K562 (cell line): ENCODE measurements around the gene JPT2. TPM values are rescaled to one million over a fixed set of nuclear protein-coding genes. Genes with fewer than 3 reads are reported as not detected.

ENCODE experiments used
- ATAC-seq: fragments of 200-7000 bp; cut with Tn5 transposase; 3 replicates; pipeline ENCODE4 v1.9.1; 2020; ENCODE audit warnings: moderate library complexity
- BruUV-seq: library from RNA; stranded (reverse); fragments of 400-500 nt; replicated peaks from 2 replicates; lab custom pipeline; 2021; lab: Mats Ljungman, UMichigan
- CTCF ChIA-PET: fragments of 300-600 bp; formaldehyde crosslinking; extraction: SDS; loops from one replicate; lab custom pipeline; 2021; ENCODE audit warnings: low intra/inter-chr PET ratio; lab: Yijun Ruan, JAX
- POLR2A ChIA-PET: fragments of 300-600, 350-650 bp; sonication (Branson Sonifier 250); formaldehyde crosslinking; extraction: SDS; loops from one replicate; lab custom pipeline; 2021; ENCODE audit warnings: antibody characterized with exemption, inconsistent platforms; lab: Yijun Ruan, JAX
- DNase-seq, 4 experiments: peaks; one replicate each; pipeline versions ENCODE4 v3.0.0 to v3.0.0-alpha.2; 2011 to 2018; ENCODE audit warnings: low spot score in 3 of 4, mixed read lengths in 3 of 4; ENCODE audit errors: extremely low read depth in 1 of 4
- FAIRE-seq: peaks from 2 replicates; lab custom pipeline; 2011; peaks lifted over from hg19 to GRCh38; lab: Jason Lieb, UNC
- H2AFZ ChIP-seq: 2 replicates; pipeline ENCODE4 v1.6.0; 2011; ENCODE audit warnings: low read depth, low read length, control low read depth, inconsistent platforms
- H3K27ac ChIP-seq: fragments of 200-600 bp; 3 replicates; pipeline ENCODE4 v1.8.0; 2011; ENCODE audit warnings: low read depth, mild to moderate bottlenecking, control low read depth, inconsistent platforms, low read length, moderate library complexity, mixed read lengths; ENCODE audit errors: extremely low read depth
- H3K27me3 ChIP-seq, 2 experiments: fragments of 300-600 bp in 1 of 2; 2 replicates in 1 of 2; 3 replicates in 1 of 2; pipeline versions ENCODE4 v1.6.0 to v1.8.0; 2011; ENCODE audit warnings: inconsistent platforms in 2 of 2, low read length in 2 of 2, mild to moderate bottlenecking in 1 of 2, mixed read lengths in 1 of 2, moderate library complexity in 1 of 2; ENCODE audit not compliant: control insufficient read depth in 2 of 2, insufficient read depth in 2 of 2
- H3K36me3 ChIP-seq: fragments of 300-600 bp; 3 replicates; pipeline ENCODE4 v1.8.0; 2011; ENCODE audit warnings: mild to moderate bottlenecking, low read length, inconsistent platforms; ENCODE audit not compliant: control insufficient read depth, insufficient read depth
- H3K4me1 ChIP-seq, 2 experiments: fragments of 200-600 bp in 1 of 2; replicated peaks in 1 of 2; 2 replicates in 1 of 2; 3 replicates in 1 of 2; pipeline versions ENCODE4 v1.5.1 to v1.8.0; 2011; ENCODE audit warnings: inconsistent platforms in 2 of 2, low read length in 2 of 2, mild to moderate bottlenecking in 1 of 2, mixed read lengths in 1 of 2, moderate library complexity in 1 of 2; ENCODE audit not compliant: control insufficient read depth in 2 of 2, insufficient read depth in 2 of 2
- H3K4me2 ChIP-seq: 2 replicates; pipeline ENCODE4 v1.6.1; 2011; ENCODE audit warnings: low read length, control low read depth, inconsistent platforms, mixed read lengths; ENCODE audit not compliant: insufficient read depth
- H3K4me3 ChIP-seq: fragments of 200-600 bp; sonication (generic), shearing (Covaris generic); 2 replicates; pipeline ENCODE4 v1.5.1; 2016; ENCODE audit warnings: control low read depth, inconsistent platforms
- H3K79me2 ChIP-seq: fragments of 200-600 bp; 3 replicates; pipeline ENCODE4 v1.8.0; 2011; ENCODE audit warnings: low read length, inconsistent platforms; ENCODE audit not compliant: control insufficient read depth, insufficient read depth
- H3K9ac ChIP-seq, 2 experiments: 2 replicates each; pipeline versions ENCODE4 v1.6.0 to v1.6.1; 2011; ENCODE audit warnings: low read depth in 2 of 2, low read length in 2 of 2, control low read depth in 1 of 2, inconsistent platforms in 1 of 2, mild to moderate bottlenecking in 1 of 2, mixed read lengths in 1 of 2; ENCODE audit not compliant: insufficient read depth in 1 of 2
- H3K9me1 ChIP-seq: one replicate; pipeline ENCODE4 v1.6.0; 2011; ENCODE audit warnings: inconsistent platforms, mild to moderate bottlenecking, low read length, moderate library complexity; ENCODE audit not compliant: control insufficient read depth, insufficient read depth
- H3K9me3 ChIP-seq: replicated peaks from 2 replicates; pipeline ENCODE4 v1.5.1; 2011; ENCODE audit warnings: low read depth, low read length, inconsistent platforms; ENCODE audit not compliant: control insufficient read depth, insufficient read depth
- H4K20me1 ChIP-seq: replicated peaks from 2 replicates; pipeline ENCODE4 v1.6.1; 2011; ENCODE audit warnings: low read length, inconsistent platforms, mixed read lengths; ENCODE audit not compliant: control insufficient read depth, insufficient read depth
- BRD4 ChIP-seq: fragments of 200-600 bp; sonication (generic); IDR thresholded peaks from 2 replicates; pipeline ENCODE4 v1.6.1; 2017; ENCODE audit warnings: inconsistent platforms
- DIDO1 ChIP-seq: fragments of 450-650 bp; IDR thresholded peaks from 2 replicates; pipeline ENCODE4 v1.6.1; 2016; ENCODE audit warnings: low read depth, missing biosample characterization, missing genetic modification characterization
- MTA1 ChIP-seq: fragments of 450-650 bp; IDR thresholded peaks from 2 replicates; pipeline ENCODE4 v1.6.1; 2017; ENCODE audit warnings: borderline replicate concordance
- POLR2G ChIP-seq: fragments of 200-400 bp; formaldehyde crosslinking; IDR thresholded peaks from 2 replicates; pipeline ENCODE4 v1.6.1; 2017; ENCODE audit warnings: low read depth, mild to moderate bottlenecking, antibody characterized with exemption, low read length, moderate library complexity
- RHOXF2B ChIP-seq: fragments of 250-450 bp; sonication (Bioruptor Pico); conservative IDR thresholded peaks from 2 replicates; pipeline ENCODE4 v1.5.1; 2021
- RNF2 ChIP-seq: sonication (generic); IDR thresholded peaks from 2 replicates; pipeline ENCODE4 v1.6.1; 2016
- STAT5A ChIP-seq: IDR thresholded peaks from 2 replicates; pipeline ENCODE4 v1.6.1; 2012; ENCODE audit warnings: low read length, inconsistent platforms, borderline replicate concordance
- ZFP1 ChIP-seq: fragments of 450-650 bp; formaldehyde crosslinking; IDR thresholded peaks from 2 replicates; pipeline ENCODE4 v1.4.0; 2020; ENCODE audit warnings: mild to moderate bottlenecking, mixed read lengths
- ZKSCAN1 ChIP-seq: fragments of 150-350 bp; IDR thresholded peaks from 2 replicates; pipeline ENCODE4 v1.6.1; 2016; ENCODE audit warnings: low read depth, low read length
- ZNF232 ChIP-seq: sonication (generic); formaldehyde crosslinking; IDR thresholded peaks from 2 replicates; pipeline ENCODE4 v1.8.0; 2022; ENCODE audit warnings: mild to moderate bottlenecking, missing genetic modification reagents
- ZNF551 ChIP-seq: fragments of 250-450 bp; sonication (Bioruptor Pico); IDR thresholded peaks from 2 replicates; pipeline ENCODE4 v1.5.0; 2021; ENCODE audit warnings: mild to moderate bottlenecking, moderate library complexity
- ZNF584 ChIP-seq: fragments of 200-800 bp; sonication (Bioruptor generic); IDR thresholded peaks from 2 replicates; pipeline ENCODE4 v1.6.1; 2016; ENCODE audit warnings: low read depth, mild to moderate bottlenecking, missing genetic modification characterization, missing compliant biosample characterization
- ZNF644 ChIP-seq: fragments of 200-800 bp; sonication (Bioruptor generic); IDR thresholded peaks from 2 replicates; pipeline ENCODE4 v1.6.1; 2016; ENCODE audit warnings: low read depth, missing genetic modification characterization, missing compliant biosample characterization
- ZNF778 ChIP-seq: fragments of 450-650 bp; formaldehyde crosslinking; IDR thresholded peaks from 2 replicates; pipeline ENCODE4 v1.4.0; 2020; ENCODE audit warnings: mild to moderate bottlenecking, moderate library complexity
- ZSCAN29 ChIP-seq: fragments of 450-650 bp; IDR thresholded peaks from 2 replicates; pipeline ENCODE4 v1.6.1; 2017
- WGBS: fragments of 100-300 bp; shearing (Covaris generic); methylation state at CpG from one replicate; pipeline ENCODE4 v1.1.6; 2016; ENCODE audit warnings: low coverage, mixed read lengths; ENCODE audit not compliant: insufficient coverage; ENCODE audit errors: missing lambda C conversion rate; 5-methylcytosine and 5-hydroxymethylcytosine counted together
- in situ Hi-C: fragments of 300-500 bp; cut with MboI; formaldehyde crosslinking; loops from 4 replicates; pipeline ENCODE4 v1.15.0; 2018; ENCODE audit warnings: inconsistent platforms, mixed read lengths
- intact Hi-C: fragments of 100-400 bp; cut with micrococcal nuclease; formaldehyde crosslinking; loops from 2 replicates; pipeline ENCODE4 v1.14.2; 2022
- polyA plus RNA-seq, 8 experiments: library from polyadenylated mRNA; depleted of rRNA in 4 of 8; stranded (reverse) in 5 of 8; unstranded in 3 of 8; fragments of >200 nt; fragmentation: Nextera tagmentation in 2 of 8; fragmentation: Illumina TruSeq in 1 of 8; extraction: Ambion mirVana in 2 of 8; extraction: Trizol in 1 of 8; gene quantifications; 2 replicates each; pipeline versions ENCODE4 v1.2.1 to v1.2.3, GENCODE V29; 2011 to 2014; ENCODE audit warnings: inconsistent platforms in 1 of 8, missing spikeins in 1 of 8
- total RNA-seq, 7 experiments: library from RNA; depleted of rRNA in 6 of 7; stranded (reverse); fragments of >200 nt in 6 of 7; fragmentation: Illumina TruSeq in 2 of 7; extraction: Trizol in 2 of 7; gene quantifications; 2 replicates each; pipeline versions ENCODE4 v1.2.1 to v1.2.3, GENCODE V29; 2011 to 2021; ENCODE audit warnings: low replicate concordance in 1 of 7
- TF ChIP-seq, protein P1 (sequence below): sonication (generic); formaldehyde crosslinking; IDR thresholded peaks from 2 replicates; pipeline ENCODE4 v1.8.0; 2023; ENCODE audit warnings: mild to moderate bottlenecking, missing genetic modification reagents

JPT2 gene
- total and polyA plus RNA-seq, 9 of the 15 experiments (the other 6 are each of a cell fraction or from before 2014, with no cell fraction given): 25.5 to 133 (median 106) TPM

DNA sequence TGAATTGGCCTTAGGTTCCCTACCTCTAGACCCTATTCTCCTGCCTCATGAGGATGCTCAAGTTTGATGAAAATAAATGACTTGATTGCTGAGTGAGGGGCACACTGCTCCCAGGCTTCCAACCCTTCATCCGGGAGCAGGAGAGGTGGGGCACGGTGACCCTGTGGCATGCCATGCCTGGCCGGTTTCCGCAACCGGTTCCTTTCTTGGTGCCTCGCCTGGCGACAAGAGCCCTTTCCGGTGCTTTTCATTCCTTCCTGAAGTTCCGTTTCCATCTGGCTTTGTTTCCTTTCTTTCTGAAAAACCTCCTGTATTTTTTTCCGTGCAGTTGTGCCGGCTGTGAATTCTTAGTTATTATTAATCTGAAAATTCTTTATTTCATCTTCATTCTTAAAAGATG lies 38.2 kb upstream of the JPT2 start:
- Histone ChIP-seq H3K4me1 (peaks cover 0 to 9% of the 10 kb centered on the region in 2 experiments; a peak in 2 of 5 replicates), H3K4me2 (no peak overlapping the region), H3K79me2 (peaks cover 3% of the 10 kb centered on the region; the same call in 1 of the 3 replicates), H4K20me1 (peaks cover 5% of the 10 kb centered on the region; the same call in 1 of the 2 replicates), H3K27ac (no peak overlapping the region), H3K4me3 (no peak overlapping the region), H3K36me3 (peaks cover 90% of the 10 kb centered on the region; the same call in 2 of the 3 replicates), H3K9me1 (peaks cover 3% of the 10 kb centered on the region), H2AFZ (no peak overlapping the region), H3K9me3 (no peaks in the 10 kb centered on the region), H3K27me3 (no peaks in the 10 kb centered on the region), H3K9ac (no peak overlapping the region; a peak in 1 of 4 replicates)
- 97% methylated on average over 11 of the region's 11 CpGs for WGBS
- POLR2A ChIA-PET: interaction anchor here (0.6 kb wide), 1 partner anchor 17 kb away, joined by 3 read pairs; no protein-coding TSS in a partner anchor
- no peak for TF ChIP-seq ZFP1 (CRISPR knock-in tag)
- CTCF ChIA-PET: no interaction called here
- DNase-seq (no peak), ATAC-seq (no peak), FAIRE-seq (no peak)
- intact Hi-C loops (no loop called here), in situ Hi-C loops (no loop called here)
- no TSS peak for BruUV-seq

DNA sequence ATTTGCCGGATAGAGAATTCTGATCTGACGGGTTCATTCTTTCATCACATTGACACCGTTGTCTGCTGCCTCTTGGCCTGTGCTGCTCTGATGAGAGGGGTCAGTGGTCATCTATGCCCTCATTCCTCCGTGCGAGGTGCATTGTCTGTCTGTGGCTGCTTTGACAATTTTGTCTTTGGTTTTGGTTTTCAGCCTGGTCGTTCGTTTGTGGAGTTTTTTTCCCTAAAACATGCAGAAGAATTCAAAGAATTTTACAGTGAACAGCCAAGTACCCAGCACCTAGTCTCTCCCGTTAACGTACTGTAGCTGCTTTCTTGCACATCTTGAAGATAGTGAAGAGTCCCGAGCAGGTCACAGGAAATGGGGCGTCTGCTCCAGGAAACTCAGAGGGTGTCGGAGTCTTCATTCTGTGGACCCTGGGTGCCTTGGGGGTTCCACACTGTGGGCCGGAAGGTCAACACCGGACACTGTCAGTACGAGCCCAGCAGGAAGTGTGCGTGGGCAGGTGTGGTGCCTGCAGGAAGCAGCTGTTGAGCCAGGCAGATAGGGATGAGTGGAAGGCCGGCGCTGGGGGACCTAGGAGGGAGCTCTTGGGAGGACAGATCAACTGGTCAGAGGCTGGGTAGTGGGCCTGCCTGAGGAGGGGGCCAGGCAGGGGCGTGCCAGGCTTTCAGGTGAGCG lies 37.7 kb upstream of the JPT2 start:
- H3K27ac ChIP-seq: no peak overlapping the region
- in situ Hi-C loops: no loop called here
- peaks cover 88% of the 10 kb centered on the region; the same call in 2 of the 3 replicates for H3K36me3 ChIP-seq
- DNase-seq: no peak
- H2AFZ ChIP-seq: no peak overlapping the region
- no peak overlapping the region; a peak in 1 of 4 replicates for H3K9ac ChIP-seq
- peaks cover 5% of the 10 kb centered on the region; the same call in 1 of the 2 replicates for H4K20me1 ChIP-seq
- no peak for TF ChIP-seq ZNF778 (CRISPR knock-in tag)
- no peak for TF ChIP-seq MTA1
- TF ChIP-seq ZNF584 (CRISPR knock-in tag): no peak
- TF ChIP-seq RHOXF2B (CRISPR knock-in tag): no peak
- no peak for TF ChIP-seq ZSCAN29
- TF ChIP-seq ZNF551 (CRISPR knock-in tag): no peak
- no peak for TF ChIP-seq ZKSCAN1
- no peak for TF ChIP-seq ZNF644 (tag)
- TF ChIP-seq RNF2: no peak
- TF ChIP-seq, protein P1, sequence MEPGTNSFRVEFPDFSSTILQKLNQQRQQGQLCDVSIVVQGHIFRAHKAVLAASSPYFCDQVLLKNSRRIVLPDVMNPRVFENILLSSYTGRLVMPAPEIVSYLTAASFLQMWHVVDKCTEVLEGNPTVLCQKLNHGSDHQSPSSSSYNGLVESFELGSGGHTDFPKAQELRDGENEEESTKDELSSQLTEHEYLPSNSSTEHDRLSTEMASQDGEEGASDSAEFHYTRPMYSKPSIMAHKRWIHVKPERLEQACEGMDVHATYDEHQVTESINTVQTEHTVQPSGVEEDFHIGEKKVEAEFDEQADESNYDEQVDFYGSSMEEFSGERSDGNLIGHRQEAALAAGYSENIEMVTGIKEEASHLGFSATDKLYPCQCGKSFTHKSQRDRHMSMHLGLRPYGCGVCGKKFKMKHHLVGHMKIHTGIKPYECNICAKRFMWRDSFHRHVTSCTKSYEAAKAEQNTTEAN (CRISPR knock-in tag): no peak
- no peak for TF ChIP-seq STAT5A
- no peak for TF ChIP-seq ZNF232 (CRISPR knock-in tag)
- TF ChIP-seq BRD4: no peak
- no peak for TF ChIP-seq DIDO1
- TF ChIP-seq POLR2G: no peak
- no peak for FAIRE-seq
- intact Hi-C loops: no loop called here
- BruUV-seq: no TSS peak
- no peaks in the 10 kb centered on the region for H3K27me3 ChIP-seq
- no peak overlapping the region for H3K4me2 ChIP-seq
- 87% methylated on average over 19 of the region's 20 CpGs for WGBS
- no peak overlapping the region for H3K4me3 ChIP-seq
- ChIA-PET POLR2A (interaction anchor here (0.6 kb wide), 1 partner anchor 17 kb away, joined by 3 read pairs; no protein-coding TSS in a partner anchor), CTCF (no interaction called here)
- peaks cover 3% of the 10 kb centered on the region for H3K9me1 ChIP-seq
- ATAC-seq: no peak
- H3K79me2 ChIP-seq: peaks cover 3% of the 10 kb centered on the region; the same call in 1 of the 3 replicates
- H3K9me3 ChIP-seq: no peaks in the 10 kb centered on the region
- peaks cover 3 to 12% of the 10 kb centered on the region in 2 experiments for H3K4me1 ChIP-seq
